Cardiac septum (tissue), 1 donor: ENCODE measurements around the gene ENC1. TPM values are rescaled to one million over a fixed set of nuclear protein-coding genes. Genes with fewer than 3 reads are reported as not detected.

Experiments
- DNase-seq: peaks from one replicate; pipeline ENCODE4 v3.0.0-alpha.2; 2020; ENCODE audit warnings: low spot score
- intact Hi-C: fragments of 100-400 bp; cut with DNase I; formaldehyde crosslinking; loops from one replicate; pipeline ENCODE4 v1.14.0; 2022
- total RNA-seq: library from RNA; stranded (reverse); fragmentation: NEBNext Ultra II Directional; extraction: Animal tissue kit (Norgen Biotek cat#: 25700); gene quantifications from one replicate; pipeline ENCODE4 v1.2.1, GENCODE V29; 2021
- donor health status: DM: no; HTN: no; CAD: no.

Gene ENC1
- total RNA-seq, 1 donor from 2014 or later = 6.6 TPM

DNA sequence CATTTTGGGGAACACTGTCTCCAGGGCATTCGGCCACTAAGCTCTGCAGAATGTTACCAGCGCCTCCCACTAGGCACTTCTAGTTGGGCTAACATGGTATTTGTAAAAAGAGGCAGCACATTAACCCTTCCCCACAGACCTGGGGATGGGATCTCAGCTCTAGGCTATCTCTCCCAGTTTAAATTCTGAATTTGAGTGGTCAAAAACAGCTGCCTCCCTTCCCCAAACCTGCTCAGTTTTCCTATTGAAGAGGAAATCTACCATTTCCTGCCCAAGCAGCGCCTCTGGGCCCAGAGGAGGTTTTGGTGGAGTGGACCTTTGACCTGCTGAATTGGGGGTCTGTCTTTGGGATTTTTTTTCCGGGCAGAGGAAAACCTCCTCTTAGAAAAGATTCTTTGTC lies 53.2 kb downstream of the ENC1 start:
- intact Hi-C loops = no loop called here
- no peak for DNase-seq

DNA sequence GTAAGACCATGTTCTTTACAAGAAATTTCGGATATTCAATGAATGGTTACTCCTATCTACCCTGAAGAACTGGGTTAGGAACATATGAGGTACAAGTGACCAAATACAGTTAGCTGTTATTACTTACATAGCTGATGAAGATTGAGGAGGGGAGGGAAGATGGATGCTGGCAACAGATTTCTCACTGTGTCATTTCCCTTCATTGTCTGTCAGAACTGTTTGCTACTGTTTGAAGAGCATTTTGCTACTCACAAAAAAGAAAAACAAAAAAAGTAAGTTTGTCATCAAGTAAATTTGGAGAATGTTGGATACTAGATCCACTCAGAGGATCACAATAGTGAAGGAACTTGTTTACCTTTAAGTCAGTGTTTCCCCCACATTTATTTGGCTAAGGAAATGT lies 53.7 kb downstream of the ENC1 start:
- DNase-seq = no peak
- intact Hi-C loops = no loop called here

DNA sequence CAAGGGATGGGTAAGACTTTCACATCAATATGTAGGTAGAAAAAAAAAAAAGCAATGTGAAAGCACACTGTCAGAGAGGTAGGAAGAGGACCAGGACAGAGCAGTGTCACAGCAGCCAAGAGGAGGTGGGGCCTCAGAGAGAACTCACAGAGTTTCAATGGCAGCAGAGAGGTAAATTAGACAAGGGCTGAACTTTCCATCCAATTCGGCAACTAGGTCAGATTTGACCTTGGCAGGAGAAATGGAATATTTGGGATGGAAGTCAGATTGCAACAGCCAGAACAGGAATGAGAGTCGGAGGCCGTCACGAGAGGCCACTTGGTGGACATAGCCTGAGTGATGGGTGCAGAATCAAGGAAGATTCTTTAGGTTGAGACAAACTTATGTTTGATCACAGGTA lies 57.7 kb downstream of the ENC1 start:
- DNase-seq = no peak
- intact Hi-C loops = no loop called here

DNA sequence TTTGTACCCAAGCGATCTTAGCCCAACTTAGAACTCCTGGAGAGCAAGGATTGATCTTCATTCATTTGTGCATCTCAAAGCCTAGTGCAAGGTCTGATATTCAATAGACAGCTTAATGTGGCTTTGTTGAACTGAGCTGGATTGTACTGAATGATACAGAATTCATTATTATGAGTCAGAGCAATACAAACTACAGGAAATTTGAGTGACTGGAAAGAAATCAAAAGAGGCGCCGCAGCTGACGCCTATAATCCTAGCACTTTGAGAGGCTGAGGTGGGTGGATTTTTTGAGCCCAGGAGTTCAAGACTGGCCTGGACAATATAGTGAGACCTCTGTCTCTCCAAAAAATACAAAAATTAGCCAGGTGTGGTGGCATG lies 58.6 kb downstream of the ENC1 start:
- intact Hi-C loops = no loop called here
- DNase-seq = no peak

DNA sequence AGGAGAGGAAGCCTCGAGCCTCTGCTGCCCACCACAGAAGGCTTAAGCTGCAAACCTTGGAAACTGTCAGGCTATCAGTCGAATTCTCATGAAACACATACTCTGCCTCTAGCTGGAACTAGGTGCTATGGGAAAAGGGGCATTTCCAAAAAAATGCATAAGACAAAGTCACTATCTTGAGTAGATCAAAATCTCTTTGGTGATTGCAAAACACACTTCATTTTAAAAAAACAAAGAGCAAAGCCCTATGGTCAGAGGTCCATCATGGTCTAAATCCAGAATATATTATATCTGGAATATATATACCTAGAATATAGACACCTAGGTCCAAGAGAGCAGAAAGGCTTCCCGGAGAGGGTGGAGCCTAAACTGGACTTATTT lies 59.8 kb downstream of the ENC1 start:
- intact Hi-C loops = no loop called here
- no peak for DNase-seq

DNA sequence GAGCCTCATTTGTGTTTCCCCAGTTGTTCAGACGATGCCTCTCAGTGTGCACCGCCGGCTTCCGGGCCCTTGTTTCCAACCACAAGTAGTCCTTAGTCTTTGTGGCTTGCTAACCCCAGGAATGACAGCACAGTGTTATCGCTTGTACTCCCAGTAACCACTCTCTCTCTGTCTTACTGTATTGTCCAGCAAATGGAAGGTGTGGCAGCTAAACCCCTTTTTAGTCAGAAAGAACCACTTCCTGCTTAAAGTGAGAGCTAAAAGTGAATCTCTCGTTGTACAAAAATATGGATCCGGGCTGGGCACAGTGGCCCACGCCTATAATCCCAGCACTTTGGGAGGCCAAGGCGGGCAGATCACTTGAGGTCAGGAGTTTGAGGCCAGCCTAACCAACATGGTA lies 61.3 kb downstream of the ENC1 start:
- no peak for DNase-seq
- intact Hi-C loops = loop anchor here (5.0 to 10.0 kb wide), 2 partner anchors 58 to 194 kb away; no protein-coding TSS in a partner anchor

DNA sequence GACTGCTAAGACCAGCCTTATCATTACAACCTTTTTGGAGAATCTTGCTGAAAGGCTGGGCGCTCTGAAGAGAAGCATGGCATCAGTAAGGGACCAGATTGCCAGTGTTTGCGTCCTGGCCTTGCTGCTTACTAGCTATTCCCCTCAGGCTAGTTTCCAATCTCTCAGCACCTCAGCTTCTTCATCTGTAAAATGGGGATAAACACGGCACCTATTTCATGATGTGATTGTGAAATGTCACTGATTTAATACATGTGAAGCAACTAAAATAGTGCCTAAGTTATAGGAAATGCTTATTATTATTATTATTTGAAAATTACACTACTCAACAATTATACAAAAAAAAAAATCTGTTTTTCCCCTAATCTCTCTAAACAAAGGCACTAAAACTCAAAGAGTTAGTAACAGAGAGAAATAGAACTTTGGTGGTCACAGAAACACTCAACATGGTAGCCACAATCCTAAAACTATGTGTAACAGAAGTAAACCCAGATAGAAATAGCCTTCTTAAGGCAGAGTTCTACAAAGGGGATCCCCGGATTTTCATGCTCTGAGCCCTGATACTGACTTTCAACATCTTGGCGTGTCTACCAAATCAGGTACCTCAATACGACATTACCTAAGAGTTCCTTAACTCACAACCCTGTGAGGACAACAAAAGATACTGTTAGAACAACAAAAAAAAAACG lies 62.0 kb downstream of the ENC1 start:
- intact Hi-C loops = loop anchor here (5.0 to 10.0 kb wide), 2 partner anchors 59 to 194 kb away; no protein-coding TSS in a partner anchor
- no peak for DNase-seq

Other genes starting within 250 kb of the ENC1 start
- 90.6 TPM for gene HEXB, start 44.5 kb upstream of the ENC1 start, total RNA-seq
- 45.2 TPM for gene GFM2, start 126.4 kb upstream of the ENC1 start, total RNA-seq
- 34.2 TPM for gene NSA2, start 126.5 kb upstream of the ENC1 start, total RNA-seq
- gene FAM169A, start 225.7 kb upstream of the ENC1 start, total RNA-seq = 6.5 TPM